ENCODE measurements around the gene PHF2.

GRCh38 chr9:93662016-93662638 lies 85.7 kb downstream of the PHF2 start:
- TF ChIP-seq SMC3 (IDR thresholded peaks at IDR 0.05; ENCODE audit: low read depth, low read length), result no peak
- TF ChIP-seq CTCF (IDR thresholded peaks at IDR 0.05), result no peak
- TF ChIP-seq EP300 (IDR thresholded peaks at IDR 0.05; ENCODE audit: borderline replicate concordance in 1 of 2, low read depth in 1 of 2, low read length in 1 of 2), result no peak
- TF ChIP-seq RAD21 (IDR thresholded peaks at IDR 0.05; ENCODE audit: low read length), result no peak
- TF ChIP-seq EZH2phosphoT487 (IDR thresholded peaks at IDR 0.05; ENCODE audit: borderline replicate concordance, low read depth), result no peak

Data from SK-N-SH (cell line).